HG03097 (cell line): ENCODE results near the gene LAD1.

Experiments used
- ATAC-seq: cut with Tn5 transposase; IDR thresholded peaks from one replicate; pipeline ENCODE4 v1.9.1; 2021; ENCODE audit not compliant: unreplicated experiment, low FRiP score

Gene LAD1

DNA sequence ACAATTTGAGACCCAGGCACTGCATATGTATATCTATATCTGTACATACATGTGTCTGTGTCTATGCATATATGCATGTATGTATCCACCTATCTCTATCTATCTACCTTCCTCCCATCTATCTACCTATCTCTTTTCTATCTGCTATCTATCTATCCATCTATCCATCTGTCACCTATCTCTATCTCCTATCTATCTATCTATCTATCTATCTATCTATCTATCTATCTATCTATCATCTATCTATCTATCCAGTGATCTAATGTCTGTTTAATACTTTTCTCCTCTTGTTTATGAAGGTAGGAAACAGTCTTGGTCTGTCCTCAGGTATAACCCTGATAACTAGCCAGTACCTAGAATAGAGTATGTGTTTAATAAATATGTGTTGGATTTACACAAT, 47.5 kb downstream of the LAD1 start:
- no peak for ATAC-seq

DNA sequence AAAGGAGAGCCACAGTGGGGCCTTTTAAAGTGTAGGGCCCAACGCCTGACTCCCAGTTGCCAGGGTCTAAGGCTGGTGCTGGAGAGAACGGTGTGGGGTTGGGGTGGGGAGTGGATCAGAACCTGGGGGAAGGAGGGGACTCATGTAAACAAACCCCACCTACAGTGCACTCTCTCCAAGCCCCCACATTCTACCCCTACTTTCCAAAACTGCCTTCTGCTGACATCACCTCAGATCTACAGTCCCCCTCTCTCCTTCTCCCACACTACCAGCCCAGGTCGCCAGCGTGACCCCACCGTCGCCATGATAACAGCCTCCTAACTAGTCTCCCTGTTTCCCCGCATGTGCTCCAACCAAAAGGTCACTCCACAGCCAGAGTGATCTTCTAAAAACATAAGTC, 48.2 kb downstream of the LAD1 start:
- no peak for ATAC-seq

DNA sequence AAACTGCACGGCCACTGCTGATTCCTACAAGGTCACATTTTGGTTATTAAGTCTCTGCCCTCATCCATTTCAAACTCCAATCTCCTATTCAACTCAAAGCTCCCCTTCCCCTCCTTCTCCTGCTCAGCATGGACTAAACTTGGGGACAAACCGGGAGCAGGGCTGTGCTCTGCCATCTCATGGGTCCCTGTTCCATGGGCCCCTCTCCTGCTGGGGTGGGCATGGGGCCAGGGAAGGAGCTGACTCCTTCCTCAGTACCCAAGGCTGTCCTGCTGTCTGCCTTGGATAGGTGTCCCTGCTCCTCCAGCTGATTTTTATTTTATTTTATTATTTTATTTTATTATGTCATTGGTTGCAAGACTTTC, 48.8 kb downstream of the LAD1 start:
- no peak for ATAC-seq

DNA sequence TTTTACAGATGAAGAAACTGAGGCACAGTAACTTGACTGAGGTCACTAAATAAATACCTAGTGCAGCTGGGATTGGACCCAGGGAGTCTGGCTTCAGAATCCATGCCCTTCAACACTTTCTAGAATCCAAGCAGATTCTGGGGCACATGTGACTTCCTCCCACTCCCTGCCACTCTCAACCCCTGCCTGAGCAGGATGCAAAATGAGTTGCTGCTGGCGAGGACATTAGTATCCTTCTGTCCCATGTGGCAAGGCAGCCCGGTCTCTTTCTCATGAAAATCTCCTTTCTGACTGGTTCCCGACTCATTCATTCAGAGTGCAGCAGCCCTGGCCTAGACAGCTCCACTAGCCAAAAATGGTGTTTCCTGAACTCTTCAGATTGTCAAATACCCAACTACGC, 50.0 kb downstream of the LAD1 start:
- ATAC-seq: no peak

DNA sequence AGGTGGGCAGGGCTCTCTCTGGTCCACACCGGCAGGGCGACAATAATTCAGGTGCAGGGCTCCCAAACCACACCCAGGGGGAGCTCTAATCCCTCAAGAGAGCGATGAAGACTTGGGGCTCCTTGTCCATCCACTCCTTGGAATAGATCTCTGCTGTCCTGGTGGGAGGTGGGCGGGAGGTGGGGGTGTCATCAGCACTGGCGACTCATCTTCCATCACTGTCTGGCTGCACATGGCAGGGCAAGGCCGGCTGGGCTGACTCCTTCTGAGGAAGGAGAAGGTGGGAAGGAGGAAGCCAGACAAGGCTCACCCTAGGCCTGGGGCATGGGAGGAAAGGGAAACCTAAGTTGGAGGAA, 50.9 kb downstream of the LAD1 start:
- no peak for ATAC-seq

DNA sequence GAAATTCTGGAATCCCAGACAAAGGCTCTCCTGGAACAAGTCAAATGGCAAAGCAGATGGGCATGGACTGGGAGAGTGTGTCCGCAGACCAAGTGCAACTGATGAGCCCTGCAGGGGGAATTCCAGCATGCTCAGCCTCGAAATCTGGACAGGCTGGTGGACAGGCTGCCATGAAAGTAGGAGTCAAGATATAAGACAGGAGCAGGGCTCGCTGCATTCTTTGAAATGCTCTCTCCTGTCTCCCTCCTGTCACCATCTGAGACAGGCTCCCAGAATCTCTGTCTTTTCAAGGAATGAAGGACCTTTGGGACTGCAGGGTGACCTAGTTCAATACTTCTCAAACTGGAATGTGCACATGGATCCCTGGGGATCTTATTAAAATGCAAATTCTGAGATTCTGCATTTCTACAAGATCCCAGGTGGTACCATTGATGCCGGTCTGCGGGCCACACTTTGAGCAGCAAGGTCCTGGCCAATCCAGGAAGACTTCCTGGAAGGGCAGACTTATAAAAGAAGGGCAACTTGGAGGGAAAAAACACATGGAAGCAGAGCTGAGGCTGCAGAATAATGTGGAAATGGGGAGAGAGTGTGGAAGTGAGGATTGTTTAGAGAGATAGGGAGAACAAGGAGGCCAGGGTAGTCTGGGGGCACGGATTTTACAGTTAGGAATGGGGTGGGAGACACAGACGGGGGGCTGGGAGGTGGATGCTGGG, 51.5 kb downstream of the LAD1 start:
- no peak for ATAC-seq

DNA sequence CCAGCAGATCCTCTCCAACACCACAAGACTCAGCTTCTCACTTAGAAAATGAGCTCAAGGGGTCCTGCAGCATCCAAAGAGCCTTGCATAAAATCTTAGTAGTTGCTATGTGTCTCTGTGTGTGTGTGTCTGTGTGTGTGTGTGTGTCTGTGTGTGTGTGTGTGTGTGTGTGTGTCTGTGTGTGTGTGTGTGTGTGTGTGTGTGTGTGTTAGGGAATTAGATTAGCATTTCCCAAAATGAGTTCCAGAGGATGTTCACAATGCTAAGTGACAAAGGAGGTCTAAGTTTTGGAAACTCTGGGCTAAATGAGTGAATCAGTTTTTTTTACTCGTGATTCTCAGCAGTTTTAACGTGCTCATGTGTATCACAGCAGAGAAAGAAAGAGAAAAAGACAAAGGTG, 52.1 kb downstream of the LAD1 start:
- ATAC-seq: no peak

DNA sequence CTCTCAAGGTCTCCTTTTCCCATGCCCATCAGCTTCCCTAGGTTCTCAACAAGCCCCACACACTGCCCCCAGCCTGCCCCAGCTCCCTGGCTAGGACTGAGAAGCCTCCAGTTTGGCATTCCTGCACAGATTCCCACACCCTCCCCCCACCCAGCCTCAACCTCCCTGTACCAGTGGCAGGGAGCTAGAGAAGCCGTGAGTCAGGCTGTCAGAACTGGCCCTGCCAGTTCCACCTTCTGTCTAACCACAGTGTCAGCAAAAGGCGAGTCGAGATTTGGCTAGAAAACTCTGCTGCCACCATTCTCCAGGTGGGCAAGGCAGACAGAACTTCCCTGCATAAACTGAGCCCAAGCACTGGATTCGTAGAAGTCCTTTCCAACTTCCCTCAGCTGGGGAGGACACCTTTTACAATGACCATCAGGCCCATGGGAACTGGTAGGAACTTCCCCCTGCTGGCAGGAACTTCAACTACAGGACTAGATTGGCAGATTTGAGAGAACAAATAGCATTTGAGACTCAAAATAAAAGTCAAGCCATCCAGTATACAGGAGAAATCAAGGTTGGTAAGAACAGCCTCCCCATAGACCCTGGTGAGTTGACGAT, 52.7 kb downstream of the LAD1 start:
- no peak for ATAC-seq

DNA sequence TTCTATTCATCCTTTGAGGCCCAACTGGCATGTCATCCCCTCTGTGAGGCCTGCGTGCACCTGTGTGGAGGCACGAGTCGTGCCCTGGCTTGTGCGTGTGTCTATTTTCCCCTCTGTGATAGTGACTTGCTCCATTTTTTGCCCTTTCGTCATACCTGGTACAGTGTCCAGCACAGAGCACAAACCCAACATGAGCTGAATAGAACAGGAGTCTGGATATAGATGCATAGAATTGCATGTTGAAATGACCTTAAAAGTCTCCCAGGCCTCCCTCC, 54.1 kb downstream of the LAD1 start:
- ATAC-seq: no peak

DNA sequence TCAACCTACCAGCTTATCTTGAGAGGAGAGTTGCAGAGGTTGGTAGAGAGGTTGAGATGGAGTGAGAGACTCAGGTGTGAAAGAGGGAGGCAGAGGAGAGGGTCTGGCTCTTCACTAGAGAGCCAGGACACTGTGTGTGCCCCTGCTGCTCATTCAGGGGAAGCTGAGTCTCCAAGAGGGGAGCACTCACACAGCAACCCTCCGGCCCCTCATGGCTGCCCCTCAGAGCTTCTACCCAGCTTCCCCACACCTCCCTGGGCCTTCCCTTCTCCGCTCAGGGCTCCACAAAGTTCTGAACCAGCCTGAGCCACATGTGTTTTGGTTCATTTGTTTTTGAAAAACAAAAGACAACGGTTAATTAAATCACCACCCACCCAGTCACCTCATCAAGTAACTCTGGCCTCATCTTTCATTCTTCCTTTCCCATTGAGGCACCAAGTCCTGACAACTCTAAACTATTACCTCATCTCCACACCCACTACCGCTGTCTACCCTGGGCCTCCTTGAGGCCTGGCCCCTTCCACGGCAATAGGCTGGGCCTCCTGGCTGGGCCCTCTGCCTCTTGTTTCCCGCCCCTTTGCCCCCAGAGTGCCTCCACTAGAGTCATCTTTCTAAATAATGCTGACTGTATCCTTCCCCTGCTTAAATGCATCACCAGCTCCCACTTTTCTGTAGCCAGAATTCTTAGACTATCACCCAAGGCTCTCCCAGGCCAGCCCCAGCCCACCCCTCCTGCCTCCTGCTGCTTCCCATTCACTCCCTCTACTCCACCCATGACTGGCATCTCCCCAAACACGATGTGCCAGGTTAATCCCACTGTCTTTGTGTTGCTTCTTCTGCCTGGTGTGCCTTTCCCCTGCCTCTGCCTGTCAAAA, 54.7 kb downstream of the LAD1 start:
- ATAC-seq: no peak

DNA sequence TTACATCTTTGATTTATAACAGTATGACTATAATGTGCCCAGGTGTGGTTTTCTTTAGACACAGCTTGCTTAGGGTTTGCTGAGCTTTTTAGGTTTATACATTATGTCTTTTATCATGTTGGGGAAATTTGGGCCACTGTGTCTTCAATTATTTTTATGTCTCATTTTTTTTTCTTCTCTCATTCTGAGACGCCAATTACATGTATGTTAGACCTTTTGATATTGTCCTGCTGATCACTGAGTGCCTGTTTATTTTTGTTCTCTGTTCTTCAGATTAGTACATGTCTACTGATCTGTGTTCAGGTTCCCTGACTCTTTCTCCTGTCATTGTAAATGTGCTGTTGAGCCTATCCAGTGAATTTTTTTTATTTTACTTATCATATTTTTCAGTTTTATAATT, 57.7 kb downstream of the LAD1 start:
- no peak for ATAC-seq

DNA sequence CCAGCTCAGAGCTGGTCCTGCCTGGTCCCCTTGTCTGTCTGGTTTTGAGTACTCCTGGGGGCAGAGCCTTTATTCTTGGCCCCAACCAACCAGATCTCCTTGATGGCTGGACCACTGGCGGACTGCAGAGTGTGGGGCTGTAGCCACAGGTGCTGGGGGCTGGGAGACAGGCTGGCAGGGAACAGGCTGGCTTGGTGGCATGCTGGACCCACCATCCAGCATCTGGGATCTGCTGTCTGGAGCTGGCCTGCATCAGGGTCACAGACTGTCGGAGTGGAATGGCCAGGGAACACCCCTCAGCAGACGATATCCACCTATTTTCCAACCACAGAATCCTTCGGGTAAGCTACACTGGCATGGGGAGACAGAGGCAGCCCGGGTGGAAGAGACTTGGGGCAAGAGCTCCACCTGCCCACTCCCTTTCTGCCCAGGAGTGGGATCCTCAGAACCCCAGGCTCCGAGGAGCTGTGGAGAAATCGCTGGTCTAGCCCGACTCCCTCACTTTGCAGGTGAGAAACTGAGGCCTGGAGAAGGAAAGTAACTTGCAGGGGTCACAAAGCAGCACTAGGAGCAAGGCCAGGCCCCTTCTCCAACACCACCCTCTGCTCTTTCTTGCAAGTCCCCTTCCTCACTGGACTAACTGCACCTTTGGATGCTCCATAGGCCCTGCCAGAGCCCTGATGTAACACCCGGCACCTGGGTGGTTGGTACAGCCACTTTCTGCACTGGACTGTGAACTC, 62.2 kb downstream of the LAD1 start:
- no peak for ATAC-seq

DNA sequence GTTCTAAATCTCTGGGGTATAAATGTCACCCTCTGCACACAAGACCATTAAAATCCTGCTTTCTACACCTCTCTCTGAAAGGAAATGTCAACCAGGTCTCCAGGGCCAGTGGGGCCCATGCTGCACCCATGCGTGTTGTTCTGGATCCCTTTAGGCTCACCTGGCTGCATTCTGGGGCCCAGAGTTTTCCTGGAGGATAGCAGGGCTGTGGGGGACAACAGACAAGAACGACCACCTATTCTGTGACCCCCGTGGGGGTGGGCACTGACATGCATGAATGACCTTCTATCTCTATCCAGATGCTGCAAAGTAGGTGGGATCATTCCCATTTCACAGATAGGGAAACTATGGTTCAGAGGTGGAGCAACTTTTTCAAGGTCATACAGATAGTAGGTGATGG, 63.2 kb downstream of the LAD1 start:
- ATAC-seq: no peak

DNA sequence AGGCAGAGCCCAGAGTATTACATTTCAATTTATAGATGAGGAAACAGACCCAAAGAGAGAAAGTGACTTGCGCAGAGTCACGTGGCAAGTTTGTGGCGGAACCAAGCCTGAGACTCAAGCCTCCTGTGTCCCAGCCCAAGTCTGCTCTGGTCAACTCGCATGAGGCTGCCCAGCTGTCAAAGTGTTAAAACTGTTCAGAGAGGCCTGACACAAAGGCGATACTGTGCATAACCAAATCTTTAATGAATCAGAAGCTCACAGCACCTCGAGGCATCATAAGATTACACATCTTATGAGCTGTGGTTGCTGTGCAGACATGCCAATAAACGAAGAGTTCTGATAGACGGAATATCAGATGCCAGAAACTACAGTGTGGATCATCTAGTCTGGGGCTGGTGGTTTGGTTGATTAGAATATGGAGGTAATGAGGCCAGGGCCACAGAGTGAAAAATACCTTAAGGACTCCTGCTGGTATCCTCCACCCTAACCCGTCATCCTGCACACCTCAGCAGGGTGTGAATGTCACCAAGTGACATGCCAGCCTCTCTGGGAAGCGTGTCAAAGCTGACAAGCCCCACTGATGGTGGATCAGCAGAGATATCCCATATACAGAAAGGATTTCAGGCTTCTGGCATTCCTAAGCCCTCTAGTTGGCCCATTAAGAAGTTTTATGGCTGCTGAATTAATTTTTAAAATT, 63.8 kb downstream of the LAD1 start:
- ATAC-seq: no peak

DNA sequence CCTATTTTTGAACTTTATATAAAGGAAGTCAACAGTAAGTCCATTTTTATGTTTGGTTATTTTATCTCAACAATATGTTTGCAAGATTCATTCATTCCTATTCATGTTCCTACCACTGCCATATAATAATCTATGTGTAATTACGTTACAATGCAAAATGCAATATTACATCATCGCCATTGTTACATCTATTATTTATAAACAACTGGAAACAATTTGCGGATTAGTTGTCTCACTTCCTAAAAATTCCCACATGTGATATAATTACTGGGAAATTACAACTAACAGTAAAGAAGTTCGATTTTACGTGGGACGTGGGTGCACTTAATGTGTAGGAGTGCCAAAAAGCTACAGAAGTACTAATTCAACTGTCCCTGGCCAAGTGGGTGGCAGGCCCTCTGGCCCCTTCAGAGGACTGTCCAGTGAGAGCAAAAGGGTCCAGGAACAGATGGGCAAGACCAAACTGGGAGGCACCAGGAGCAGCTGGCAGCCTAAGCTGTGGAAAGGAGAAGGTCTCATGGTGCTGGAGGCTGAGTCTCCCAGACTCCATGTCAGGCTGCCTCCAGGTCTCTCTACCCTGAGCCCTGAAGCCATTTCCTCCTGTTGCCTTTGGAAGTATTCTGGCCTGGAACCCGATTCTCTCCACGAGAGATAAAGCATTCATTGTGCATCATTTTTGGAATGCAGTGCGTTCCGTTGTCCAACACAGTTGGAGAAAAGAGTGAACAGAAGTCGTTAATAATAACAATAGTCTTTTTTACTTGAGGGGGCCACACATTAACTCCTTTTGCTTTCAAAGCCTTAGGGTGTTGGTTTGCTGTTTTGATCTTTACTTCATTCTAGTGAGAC, 64.6 kb downstream of the LAD1 start:
- ATAC-seq: no peak

DNA sequence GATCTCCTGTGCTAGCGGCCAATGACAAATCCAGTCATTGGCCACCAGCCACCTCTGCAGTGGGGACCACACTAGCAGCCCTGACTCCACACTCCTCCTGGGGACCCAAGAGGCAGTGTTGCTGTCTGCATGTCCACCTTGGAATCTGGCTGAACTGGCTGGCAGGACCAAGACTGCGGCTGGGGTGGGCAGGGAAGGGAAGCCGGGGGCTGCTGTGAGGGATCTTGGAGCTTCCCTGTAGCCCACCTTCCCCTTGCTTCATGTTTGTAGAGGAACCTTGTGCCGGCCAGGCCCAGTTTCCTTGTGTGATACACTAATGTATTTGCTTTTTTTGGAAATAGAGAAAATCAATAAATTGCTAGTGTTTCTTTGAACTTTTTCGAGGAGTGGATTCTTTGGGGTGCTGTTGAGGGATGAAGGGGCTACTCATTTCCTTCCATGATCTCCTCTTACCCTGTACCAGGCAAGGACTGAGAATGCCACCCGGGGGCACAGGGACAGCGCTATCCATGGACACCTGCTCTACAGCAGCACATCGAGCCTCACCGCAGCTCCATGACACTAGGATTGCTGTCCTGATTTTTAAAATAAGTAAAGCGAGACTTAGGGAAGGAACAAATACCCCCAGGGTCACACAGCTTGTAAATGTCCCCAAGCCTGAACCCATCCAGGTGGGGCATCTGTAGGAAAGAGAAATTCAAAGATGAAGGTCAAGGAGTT, 66.3 kb downstream of the LAD1 start:
- no peak for ATAC-seq

DNA sequence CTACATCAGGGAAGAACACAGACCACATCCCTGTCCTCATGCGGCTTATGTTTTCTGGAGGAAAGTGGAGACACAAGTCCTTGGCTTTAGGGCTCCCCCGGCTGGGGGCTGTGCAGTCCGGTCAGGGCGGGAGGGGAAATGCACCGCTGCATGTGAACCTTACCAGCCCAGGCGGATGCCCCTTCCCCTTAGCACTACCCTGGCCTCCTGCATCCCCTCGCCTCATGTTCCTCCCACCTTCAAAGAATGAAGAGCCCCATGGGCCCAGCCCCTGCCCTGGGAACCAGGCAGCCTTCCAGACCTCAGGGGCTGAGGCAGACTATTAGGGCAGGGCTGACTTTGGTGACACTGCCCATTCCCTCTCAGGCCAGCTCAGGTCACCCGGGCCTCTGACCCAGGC, 67.1 kb downstream of the LAD1 start:
- ATAC-seq: no peak

DNA sequence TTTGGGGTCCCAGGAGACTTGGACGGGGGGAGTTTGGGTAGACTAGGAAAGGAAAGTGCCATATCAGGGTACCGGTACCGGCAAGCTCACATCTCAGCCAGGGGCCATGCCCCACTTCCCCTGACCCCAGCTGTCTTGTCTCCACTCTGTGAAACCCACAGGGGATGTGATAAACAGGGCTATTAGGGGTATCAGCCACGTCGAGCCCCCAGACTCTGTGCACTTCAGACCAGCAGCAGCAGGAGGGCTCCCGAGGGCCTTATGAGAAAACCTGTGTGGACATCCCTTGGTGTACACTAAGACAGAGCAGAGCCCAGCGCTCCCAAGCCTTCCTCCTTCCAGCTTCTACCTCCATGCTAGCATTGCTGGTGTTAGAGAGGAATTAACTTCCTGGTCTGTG, 68.0 kb downstream of the LAD1 start:
- no peak for ATAC-seq
